Measurements from ENCODE around the gene IGSF10.
"Not testable (repeated sequence)": the region's sequence is repeated elsewhere in the genome, so short reads cannot be mapped to it uniquely, and the experiment has no call there.

Gene IGSF10

DNA sequence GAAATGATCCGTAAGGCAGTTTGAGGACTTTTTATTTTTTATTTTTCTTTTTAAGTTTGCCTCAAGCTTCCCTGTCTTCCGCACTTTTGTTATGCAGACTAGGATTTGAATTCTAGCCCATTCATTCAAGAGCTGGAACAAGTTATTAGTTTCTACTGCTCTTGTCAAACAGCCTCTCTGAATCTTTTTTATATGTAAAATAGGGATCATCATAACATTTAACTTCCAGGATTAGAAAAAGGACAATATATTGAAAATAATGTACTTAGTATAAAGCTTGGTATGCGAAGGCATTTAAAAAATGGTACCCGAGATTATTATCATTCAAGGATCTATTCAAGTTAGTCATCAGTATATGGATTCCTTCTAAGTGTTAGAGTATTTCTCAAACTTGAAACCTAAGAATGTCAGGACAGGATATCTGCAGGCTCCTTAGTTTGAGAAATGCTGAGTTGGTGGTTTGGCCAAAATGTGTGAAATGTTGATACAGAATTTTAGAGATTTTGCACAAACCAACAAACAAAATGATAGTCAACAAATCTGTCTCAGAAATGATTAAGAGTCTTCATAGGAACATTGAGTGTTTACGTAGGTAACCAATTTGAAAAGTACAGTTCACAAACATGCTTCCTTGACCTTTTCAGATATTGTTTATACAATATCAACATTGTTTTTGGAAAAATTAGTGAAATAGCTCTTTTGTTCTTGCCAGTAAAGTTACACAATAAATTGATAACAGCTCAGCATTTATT lies 40.5 kb upstream of the IGSF10 start:
- H3K4me3 ChIP-seq (ENCODE audit: low read depth, low read length): no peak overlapping the region
- DNase-seq: no peak
- TF ChIP-seq CTCF (IDR thresholded peaks at IDR 0.05; ENCODE audit: low read depth, low read length, missing control alignments): no peak
- in situ Hi-C loops (cut with HindIII; ENCODE audit: low pct_ligation_motif_present, low sequenced_read_pairs): no loop called here
- no peaks in the 10 kb centered on the region for H3K27me3 ChIP-seq (replicated peaks)
- no peaks in the 10 kb centered on the region for H3K36me3 ChIP-seq (replicated peaks)
- no peak overlapping the region for H3K27ac ChIP-seq

GRCh38 chr3:151499168-151499567 lies 38.3 kb upstream of the IGSF10 start:
- no peak overlapping the region for H3K4me3 ChIP-seq (ENCODE audit: low read depth, low read length)
- no peak for TF ChIP-seq CTCF (IDR thresholded peaks at IDR 0.05; ENCODE audit: low read depth, low read length, missing control alignments)
- no peaks in the 10 kb centered on the region for H3K27me3 ChIP-seq (replicated peaks)
- H3K27ac ChIP-seq: no peak overlapping the region
- in situ Hi-C loops (cut with HindIII; ENCODE audit: low pct_ligation_motif_present, low sequenced_read_pairs): no loop called here
- H3K36me3 ChIP-seq (replicated peaks): no peaks in the 10 kb centered on the region
- no peak for DNase-seq

DNA sequence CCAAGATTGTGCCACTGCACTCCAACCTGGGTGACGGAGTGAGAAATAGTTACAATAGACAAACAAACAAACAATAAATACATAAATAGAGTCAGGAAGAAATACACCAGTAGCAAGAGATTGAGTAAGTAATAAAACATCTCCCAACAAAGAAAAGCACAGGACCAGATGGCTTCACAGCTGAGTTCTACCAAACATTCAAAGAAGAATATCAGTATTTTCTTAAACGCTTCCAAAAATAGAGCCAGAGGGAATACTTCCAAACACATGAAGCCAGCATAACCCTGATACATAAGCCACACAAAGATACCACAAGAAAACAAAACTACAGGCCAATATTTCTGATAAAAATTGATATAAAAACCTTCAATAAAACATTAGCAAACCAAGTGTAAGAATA lies 30.7 kb upstream of the IGSF10 start:
- no peaks in the 10 kb centered on the region for H3K27me3 ChIP-seq (replicated peaks)
- no peak for TF ChIP-seq CTCF (IDR thresholded peaks at IDR 0.05; ENCODE audit: low read depth, low read length, missing control alignments)

GRCh38 chr3:151487833-151488232 lies 27.0 kb upstream of the IGSF10 start:
- H3K36me3 ChIP-seq (replicated peaks); DNase-seq; H3K4me3 ChIP-seq (ENCODE audit: low read depth, low read length); H3K27ac ChIP-seq; in situ Hi-C loops (cut with HindIII; ENCODE audit: low pct_ligation_motif_present, low sequenced_read_pairs); H3K27me3 ChIP-seq (replicated peaks): not testable (repeated sequence)

More for the DNA sequence above, 30.7 kb upstream of the IGSF10 start:
- H3K36me3 ChIP-seq (replicated peaks): no peaks in the 10 kb centered on the region
- no peak for DNase-seq
- H3K4me3 ChIP-seq (ENCODE audit: low read depth, low read length): no peak overlapping the region
- H3K27ac ChIP-seq: no peak overlapping the region
- in situ Hi-C loops (cut with HindIII; ENCODE audit: low pct_ligation_motif_present, low sequenced_read_pairs): no loop called here

- no peak for TF ChIP-seq CTCF (IDR thresholded peaks at IDR 0.05; ENCODE audit: low read depth, low read length, missing control alignments)
- H3K4me3 ChIP-seq (ENCODE audit: low read depth, low read length): no peak overlapping the region
- H3K27me3 ChIP-seq (replicated peaks): no peaks in the 10 kb centered on the region
- DNase-seq: no peak
- no peak overlapping the region for H3K27ac ChIP-seq
- in situ Hi-C loops (cut with HindIII; ENCODE audit: low pct_ligation_motif_present, low sequenced_read_pairs): no loop called here
- H3K36me3 ChIP-seq (replicated peaks): no peaks in the 10 kb centered on the region
Measured at GRCh38 chr3:151483961-151484520, 23.2 kb upstream of the IGSF10 start.

DNA sequence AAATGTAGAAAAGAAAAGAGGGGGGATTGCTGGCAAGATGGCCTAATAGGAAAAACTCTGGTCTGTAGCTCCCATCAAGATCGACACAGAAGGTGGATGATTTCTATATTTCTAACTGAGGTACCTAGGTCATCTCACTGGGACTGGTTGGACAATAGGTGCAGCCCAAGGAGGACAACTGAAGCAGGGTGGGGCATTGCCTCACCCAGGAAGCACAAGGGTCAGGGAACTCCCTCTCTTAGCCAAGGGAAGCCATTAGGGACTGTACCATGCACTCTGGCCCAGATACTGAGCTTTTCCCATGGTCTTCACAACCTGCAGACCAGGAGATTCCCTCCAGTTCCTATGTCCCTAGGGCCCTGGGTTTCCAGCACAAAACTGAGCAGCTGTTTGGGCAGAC lies 22.6 kb upstream of the IGSF10 start:
- in situ Hi-C loops (cut with HindIII; ENCODE audit: low pct_ligation_motif_present, low sequenced_read_pairs): no loop called here
- H3K27ac ChIP-seq: no peak overlapping the region
- no peak for DNase-seq
- no peak overlapping the region for H3K4me3 ChIP-seq (ENCODE audit: low read depth, low read length)
- H3K36me3 ChIP-seq (replicated peaks): no peaks in the 10 kb centered on the region
- no peak for TF ChIP-seq CTCF (IDR thresholded peaks at IDR 0.05; ENCODE audit: low read depth, low read length, missing control alignments)
- H3K27me3 ChIP-seq (replicated peaks): no peaks in the 10 kb centered on the region
